ENCODE measurements around the gene PDE11A.
A peak's percentile ranks its signal among the peaks of the same experiment; 100 is the strongest.

PDE11A gene

DNA sequence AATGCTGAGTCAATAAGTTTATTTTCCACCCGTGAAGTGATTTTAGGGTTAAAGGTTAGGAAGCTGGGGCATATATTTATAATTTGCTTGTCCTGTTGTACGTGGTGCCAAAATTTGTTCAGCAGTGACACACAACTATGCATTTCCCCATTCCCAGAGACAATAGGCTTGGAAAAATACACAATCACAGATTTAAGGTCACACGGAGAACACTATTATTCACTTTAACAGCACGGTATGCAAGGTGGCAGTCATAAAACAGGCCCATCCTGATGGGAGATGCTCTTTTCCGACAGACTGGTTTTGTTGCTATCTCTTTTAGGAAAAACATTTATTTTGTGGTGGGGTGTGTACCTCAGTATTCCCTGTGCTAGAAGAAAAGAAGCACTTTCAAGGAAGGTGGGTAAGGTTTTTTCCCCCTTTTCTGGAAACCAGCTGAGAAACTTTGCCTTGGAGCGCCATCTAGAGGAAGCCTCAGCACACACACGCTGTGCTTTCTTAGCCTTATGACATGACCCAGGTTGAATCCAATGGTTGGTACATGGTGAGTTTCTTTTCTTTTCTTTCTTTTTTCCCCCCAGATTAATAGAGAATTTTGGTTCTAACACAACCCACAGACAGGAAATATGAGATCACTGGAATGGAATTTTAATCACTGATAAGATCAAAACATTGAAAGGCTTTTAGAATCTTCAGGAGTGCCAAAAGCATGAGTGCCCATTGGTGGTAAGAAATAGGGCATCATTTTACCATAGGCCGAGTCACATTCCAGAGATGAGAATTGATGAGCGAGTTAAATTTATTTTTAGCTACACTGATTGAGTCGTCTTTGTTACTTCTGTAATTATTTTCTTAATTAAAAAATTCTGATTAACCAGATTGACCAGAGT is 347.9 kb downstream of the PDE11A start:
- DNase-seq (peak; percentile 61), ATAC-seq (peak; percentile 63)

DNA sequence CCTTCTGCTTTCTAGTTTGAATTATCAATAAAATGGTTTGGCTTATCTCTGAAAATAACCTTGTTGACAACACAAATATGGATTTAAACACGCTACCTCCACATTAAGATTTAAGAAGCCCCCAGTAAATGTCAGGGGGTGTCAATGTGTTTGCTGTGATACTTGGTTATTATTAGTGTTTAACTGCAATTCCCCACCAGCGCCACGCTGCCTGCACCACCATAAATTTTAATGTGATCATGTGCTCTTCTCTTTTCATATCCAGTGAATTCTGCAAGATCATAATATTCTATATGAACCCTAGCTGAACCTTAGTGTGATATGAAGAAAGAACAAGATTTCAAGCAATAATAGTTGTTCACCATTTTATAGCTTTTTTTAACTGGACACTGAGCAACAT is 349.3 kb downstream of the PDE11A start:
- DNase-seq, result no peak
- no peak for ATAC-seq

DNA sequence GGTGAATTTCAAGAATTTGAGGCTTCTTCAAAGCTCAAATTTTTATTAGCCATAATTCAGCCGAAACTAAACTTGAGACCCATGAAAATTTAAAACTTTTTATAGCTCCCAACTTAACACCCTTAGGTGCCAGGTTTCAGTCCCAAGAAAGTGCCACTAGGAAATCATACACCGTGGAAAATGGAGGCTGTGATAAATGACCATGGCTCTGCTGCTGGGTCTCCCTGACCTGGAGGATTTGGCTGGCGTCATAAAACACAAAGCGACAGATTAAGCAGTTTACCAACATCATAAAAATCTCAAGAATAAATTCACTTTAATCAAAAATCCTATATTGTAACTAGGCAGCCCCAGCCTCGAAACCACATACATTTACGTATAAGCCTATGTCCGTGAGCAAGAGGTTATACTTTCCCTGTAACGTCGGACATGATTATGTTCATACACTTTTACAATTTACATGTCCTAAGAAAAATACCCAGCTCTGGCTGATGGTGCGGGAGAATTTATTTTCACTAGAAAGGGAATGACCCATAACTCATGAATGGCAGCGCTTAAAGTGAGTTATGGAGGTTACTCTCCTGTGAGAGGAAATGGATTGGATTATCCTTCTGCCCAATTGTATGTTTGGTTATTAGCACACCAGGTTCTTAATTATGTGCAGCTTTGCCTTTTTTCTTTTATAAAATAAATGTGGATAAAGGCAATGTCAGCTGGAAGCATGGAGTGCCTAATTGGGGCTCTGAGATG is 350.6 kb downstream of the PDE11A start:
- DNase-seq (no peak), ATAC-seq (no peak)

DNA sequence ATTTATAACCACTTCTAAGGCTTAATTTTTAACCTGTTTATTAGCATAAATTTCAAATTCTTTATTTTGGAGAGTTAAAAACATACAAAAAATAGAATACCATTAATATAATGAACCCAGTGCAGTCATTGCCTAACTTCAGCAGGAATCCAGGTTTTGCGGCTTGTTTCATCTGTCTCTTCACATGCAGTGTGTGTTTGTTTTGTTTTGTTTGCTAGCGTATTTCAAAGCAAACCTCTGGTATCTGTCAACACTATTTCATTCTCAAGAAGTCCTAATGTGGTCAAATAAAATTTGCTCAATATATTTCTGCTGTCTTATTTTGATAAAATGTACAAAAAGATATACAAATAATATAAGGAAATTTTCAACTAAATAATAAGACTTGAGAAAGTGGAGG is 351.5 kb downstream of the PDE11A start:
- ATAC-seq (no peak), DNase-seq (no peak)

DNA sequence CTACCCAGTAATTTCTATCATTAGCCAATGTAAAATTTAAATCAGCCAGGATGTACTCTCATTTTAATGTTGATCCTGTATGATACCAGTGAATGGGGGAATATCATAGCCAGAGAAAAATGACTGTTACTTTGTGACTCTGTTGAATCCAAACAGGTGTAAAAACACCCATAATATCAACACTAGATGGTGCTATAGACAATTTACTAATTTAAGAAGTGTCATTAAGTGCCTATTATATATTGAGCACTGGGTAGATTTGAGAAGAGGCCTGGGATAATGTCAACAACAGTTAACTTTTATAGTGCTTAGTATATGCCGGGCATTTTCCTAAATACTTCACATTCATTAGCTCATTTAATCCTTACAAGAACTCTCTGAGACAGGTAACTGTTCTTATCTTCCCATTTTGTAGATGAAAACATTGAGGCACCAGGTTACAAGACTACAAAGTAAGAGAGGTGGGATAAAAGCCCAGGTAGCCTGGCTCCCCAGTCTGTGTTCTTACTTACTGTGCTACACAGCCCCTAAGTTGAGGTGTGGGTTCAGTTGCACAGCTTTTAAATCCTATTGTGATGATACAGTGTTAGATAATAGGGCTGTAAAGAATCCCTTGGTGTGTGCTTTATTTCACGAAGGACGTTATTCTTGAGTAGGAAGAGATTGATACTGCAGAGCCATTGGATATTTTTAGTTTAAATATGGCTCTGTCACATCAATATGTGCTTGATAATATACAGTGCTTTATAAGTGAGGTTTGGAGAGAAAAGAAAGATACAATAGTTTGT is 354.6 kb downstream of the PDE11A start:
- DNase-seq, result no peak
- no peak for ATAC-seq

DNA sequence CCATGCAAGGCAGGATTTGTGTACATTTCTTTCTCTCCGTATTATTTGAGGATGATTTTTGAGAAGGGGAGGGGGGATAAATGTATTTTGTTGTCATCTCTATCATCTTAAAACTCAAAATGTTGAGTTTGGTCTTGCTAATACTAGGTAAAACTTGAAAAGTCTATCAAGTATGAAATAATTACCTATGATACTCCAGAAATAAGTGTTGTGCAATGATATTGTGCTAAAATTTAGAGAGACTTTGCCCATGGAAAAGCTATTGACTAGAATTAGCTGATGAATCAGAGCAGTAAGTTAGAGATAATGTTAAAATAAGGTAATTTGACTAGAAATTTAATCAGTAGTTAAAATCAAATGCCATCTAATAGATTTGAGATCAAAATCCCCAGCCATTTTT is 356.1 kb downstream of the PDE11A start:
- DNase-seq (no peak), ATAC-seq (no peak)

DNA sequence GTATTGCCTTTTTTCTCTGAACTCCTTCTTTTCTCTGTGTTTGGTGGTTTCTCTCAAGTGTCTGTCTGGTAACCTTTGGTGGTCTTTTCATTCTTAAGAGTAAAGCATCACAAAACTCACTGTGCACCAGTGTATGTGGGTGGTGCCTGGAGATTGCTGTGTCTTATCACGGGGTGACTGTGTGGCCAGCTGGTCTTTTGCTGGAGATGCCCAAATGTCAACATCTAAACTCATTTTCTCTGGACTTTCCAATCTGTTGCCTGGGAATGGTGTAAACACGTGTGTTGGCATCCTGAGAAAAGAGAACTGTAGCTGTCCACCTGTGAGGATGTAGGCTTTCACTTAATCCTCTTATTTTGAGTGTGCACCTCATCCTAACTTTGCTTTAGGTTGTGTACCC is 356.8 kb downstream of the PDE11A start:
- ATAC-seq (no peak), DNase-seq (no peak)

DNA sequence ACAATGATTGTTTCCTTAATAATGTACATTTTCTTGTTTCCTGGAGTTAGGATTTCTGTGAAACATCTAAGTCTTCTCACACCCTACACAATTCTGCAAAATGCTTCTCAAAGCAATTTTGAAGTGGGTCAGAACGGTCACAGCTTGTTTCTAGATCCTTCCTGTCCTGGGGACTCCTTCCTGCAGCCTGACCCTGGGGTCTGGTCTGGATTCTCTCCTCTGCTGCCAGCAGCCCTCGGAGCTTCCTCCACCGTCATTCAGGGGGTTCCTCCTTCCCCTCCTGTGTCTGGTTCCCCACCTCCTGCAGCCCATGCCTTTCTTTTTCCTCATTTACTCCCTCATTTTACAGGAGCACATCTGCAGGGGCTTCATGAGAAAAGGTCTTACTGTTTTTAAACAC is 357.9 kb downstream of the PDE11A start:
- ATAC-seq, result no peak
- no peak for DNase-seq

DNA sequence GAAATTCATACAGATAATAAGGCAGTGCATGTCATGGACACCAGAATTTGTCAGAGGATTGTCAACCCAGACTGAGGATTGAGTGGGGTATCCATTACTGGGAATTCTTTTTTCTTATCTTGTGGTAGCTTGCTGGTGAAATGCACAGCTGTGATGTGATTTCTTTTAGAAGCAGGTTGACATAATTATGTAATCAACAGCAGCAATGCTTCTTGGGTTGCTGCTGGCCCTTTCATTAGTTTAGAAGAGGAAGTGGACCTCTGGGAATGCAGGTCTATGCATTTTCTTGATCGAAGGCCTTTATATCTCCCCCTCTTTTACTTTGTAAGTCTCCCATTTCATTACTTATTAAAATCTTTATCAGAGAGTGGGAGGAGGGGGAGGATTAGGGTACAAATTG is 360.1 kb downstream of the PDE11A start:
- DNase-seq (no peak), ATAC-seq (no peak)

DNA sequence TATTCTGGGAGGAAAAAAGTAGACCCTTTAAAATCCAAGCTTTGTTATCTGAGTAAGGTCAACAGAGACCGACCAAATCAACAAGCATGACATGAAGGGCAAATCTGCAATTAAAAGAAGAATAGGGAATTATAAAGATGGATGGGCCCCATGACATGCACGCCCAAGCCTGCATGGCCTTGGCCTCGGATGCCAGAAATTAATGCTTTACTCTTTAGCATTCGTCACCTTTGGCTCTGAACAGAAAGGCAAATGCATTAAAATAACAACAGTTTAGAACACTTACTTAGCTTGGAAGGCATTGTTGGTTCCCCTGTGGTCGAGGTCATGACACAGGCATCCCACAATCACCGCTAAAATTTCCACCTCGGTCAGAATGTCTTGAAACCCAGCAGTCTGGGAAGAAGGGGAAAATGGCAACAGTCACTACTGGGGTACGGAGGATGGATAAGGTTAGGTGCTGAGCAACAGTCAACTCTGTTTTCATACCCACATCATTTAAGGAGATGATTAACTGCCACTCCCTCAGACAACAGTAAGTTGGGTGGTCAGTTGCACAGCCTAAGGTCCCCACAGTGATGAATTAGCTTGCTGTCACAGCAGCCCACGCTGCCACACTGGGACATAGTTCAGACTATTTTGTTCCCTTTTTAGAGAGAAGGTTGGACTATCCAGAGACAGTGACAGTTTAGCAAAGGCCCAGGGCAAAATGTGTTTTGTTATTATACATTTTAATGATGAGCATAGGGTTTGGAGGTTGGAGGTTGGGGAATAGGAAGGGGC is 360.9 kb downstream of the PDE11A start:
- DNase-seq (no peak), ATAC-seq (no peak)

DNA sequence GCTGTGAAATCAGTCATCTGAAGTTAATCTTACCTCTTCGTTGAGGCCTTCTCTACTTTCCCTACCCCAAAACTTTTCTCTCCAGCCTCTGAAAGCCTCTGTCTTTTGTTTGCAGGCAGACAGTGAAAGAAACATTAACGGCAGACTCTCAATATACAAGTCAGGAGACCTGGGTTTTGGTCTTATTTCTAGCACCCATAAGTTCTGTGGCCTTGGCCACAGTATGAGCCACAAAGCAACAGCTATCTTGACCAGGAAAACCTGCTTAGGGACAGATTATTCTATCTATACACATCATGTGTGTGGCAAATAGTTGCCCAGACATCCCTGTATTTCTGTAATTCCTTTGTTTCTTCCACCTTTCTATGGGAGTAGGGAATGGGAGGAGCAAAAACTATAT is 361.7 kb downstream of the PDE11A start:
- ATAC-seq (no peak), DNase-seq (no peak)

DNA sequence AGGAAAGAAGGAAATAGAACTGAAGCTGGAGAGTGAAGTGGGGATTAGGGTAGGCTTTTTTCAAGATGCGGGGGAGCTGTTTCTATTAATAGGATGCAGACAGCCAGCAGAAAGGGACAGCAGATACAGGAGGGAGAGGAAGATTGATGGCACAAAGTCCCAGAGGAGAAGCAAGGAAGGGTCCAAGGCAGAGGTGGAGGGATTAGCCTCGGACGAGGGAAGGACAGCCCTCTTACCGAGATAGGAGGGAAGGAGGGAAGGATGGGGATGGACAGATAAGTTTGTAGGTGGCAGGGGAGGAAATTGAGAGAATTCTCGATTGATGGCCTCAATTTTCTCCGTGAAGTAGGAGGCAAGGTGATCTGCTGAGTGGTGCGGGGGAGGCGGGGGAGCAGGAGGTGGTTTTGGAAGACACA is 362.6 kb downstream of the PDE11A start:
- DNase-seq (no peak), ATAC-seq (no peak)

DNA sequence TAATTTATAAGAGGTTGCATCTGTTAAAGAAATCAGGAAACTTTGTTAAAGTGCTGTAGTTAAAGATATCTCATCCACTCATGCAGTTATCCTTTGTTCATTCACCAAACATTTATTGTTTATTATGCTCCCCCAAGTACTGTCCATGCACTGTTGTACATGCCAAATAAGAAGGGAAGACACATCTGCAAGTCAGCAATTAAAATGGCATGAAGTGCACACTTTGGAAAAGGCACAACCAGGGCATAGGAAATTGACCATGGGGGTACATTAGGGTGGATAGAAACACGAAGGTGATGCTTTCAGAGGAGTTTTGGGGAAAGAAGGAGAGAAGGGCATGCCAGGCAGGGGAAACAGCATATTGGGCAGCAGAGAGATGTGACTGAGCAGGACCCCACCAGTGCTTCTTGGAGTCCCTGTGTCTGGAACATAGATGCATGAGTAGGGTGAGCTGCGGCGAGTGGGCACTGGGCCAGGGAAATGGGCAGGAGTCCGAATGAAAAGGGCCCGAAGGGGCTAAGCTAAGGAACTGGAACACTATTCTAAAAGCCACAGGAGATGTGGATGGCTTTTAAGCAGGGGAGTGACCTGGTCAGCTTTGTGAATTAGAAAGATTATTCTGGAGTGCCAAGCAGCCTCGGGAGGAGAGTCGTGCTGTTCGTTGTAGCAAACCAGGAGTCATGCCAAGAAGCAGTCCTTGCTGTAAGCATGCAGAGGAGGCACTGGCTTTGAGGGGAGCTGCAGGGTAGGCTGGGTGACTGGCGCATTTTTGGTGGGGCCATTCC is 363.7 kb downstream of the PDE11A start:
- no peak for ATAC-seq
- DNase-seq, result no peak

DNA sequence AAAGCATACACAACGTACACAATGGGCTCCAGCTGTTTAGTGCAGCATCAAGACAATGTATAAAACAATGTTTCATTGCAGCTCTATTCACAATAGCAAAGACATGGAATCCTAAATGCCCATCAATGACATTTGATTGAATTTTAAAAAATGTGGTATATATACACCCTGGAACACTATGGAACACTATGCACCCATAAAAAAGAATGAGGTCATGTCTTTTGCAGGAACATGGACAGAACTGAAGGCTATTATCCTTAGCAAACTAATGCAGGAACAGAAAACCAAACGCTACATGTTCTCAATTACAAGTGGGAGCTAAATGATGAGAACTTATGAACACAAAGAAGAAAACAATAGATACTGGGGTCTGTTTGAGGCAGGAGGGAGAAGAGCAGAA is 364.5 kb downstream of the PDE11A start:
- DNase-seq (no peak), ATAC-seq (no peak)

DNA sequence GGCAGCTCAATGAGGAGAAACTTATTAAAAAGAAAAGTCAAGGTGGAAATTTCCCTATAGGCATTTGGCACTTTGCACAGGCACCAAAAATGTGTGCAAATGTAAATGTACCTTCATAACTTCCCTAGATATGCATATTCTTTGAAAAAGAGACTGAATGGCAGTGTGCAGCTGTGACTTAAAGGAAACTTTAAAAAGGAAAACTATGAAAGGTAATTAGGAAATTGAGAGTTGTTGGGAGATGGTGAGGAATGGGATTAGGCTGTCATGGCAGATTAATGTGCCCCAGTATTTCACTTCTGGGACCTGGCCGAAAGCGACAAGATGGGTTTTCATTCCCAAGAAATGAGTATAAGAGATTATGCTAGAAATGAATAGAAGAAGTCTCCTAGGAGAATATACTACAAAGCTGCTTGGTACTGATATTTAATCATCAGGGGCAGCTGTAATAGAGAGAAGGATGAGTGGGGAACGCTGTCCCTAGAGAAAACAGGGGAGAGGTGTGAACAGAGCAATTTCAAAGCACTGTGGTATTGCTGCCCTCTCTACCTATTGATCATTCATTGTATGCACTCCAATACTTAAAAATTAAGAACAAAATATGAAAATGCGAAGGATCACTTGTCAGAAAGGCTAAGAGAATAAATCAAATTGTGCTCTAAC is 366.9 kb downstream of the PDE11A start:
- DNase-seq (no peak), ATAC-seq (no peak)

DNA sequence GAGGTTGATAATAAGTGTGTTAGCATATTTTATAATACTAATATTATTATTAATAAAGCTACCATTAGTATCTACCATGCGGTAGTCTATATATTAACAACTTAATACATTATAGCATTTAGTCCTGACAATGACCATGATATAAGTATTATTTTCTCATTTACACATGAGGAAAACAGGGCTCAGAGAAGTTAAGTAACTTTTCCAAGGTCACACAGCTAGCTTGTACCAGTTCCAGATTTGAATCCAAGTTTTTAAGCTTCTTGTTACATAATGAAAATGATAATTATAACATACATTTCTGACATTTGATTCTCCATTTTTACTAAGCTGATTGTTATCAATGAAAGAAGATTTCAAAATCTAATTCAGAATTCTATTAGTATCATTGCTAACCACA is 369.4 kb downstream of the PDE11A start:
- DNase-seq, result no peak
- ATAC-seq, result no peak

DNA sequence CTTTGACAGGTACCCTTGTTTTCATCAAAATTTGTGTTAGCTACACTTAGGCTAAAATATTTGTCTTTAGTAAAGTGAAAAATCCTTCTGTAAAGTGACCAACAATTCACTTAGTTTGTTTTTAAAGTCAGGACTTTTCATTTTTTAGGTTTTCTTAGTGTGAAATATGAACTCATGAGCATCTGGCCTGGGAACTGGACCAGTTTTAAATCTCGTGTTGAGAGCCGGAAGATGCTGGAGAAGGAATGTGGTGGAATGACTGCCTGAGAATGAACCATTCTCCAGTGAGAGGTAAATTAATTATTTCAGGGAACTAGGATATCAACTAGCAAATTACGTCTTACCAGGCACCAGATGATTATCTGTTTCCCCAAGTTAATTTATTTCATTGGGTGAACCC is 374.3 kb downstream of the PDE11A start:
- DNase-seq, result no peak
- no peak for ATAC-seq

DNA sequence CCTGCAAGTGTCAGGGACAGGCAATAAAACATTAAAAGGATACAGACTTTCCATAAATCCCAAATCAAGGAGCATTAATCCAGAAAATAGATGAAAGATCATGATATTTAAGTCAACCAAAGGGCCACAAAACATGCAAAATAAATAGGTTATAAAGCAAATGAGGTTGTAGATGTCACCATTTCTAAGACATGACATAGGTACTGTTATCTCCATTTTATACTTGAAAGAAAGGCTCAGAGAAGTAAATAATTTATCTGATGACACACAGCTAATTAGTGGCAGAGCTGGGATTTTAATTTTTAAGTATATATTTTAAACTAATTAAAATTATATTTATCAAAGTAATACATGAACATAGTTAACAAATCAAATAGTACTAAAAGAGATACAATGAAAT is 378.2 kb downstream of the PDE11A start:
- ATAC-seq (no peak), DNase-seq (no peak)

DNA sequence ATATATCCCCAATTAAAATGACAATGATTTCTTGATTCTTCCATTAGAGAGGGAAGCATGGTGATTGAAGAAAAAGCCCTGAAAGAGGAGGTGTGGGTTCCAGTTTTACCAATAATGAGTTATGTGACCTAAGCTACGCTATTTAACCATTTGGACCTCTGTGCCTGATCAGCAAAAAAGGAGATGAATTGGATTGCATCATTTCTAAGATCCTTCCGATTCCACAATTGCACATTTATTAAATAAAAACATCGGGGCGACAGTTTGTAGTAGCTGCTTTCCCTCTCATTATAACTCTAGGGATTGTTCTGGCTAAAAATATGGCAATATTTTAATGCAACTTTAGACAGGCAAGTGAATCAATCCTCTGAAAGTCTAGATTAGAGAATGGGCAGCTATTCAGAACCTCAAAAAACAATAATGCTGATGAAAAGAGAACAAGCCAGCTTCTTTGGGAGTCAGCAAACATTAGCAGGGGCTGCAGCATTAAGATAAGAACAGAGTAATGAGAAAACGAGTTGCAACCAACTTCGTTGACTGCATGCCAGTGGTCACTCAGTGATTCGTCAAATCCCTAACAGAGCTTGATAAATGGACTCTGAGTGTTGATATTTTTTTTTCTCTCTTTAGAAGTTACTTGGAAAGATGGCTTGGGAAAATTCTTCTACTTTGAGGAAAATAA is 378.8 kb downstream of the PDE11A start:
- ATAC-seq (no peak), DNase-seq (no peak)

DNA sequence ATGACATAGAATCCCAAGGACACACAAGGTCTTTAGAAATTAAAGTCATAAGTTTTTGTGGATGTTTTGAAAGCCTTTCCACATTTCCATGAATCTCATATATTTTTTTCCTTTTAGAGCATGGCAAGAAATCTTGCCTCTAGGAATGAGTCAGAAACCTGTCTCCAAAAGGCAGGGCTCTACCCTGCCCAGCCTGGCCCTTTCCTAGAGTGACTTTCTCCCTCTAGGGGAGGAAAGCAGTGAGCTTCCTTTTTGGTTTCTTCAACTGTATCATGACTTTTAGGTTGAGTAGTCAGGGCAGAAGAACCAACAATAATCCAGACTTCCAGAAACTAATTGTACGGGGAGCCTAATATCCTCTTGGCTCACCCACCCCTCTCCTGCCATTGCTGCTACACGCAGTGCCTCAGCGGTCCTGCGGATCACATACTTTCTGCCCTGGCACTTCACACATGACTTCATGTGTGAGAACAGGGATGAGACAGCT is 379.8 kb downstream of the PDE11A start:
- ATAC-seq, result no peak
- DNase-seq, result no peak

All from stimulated activated naive CD8-positive, alpha-beta T cell treated with anti-CD3 and anti-CD28 coated beads, Interleukin-15, Interleukin-2, amounts not matched to agents 100 U/mL and 50 U/mL, for 24 hours (primary cell).